ENCODE results near the gene FRMD3.

Gene FRMD3

GRCh38 chr9:83538172-83538889, at the start of gene FRMD3:
Gene FRMD3, minus strand, starts transcription at chr9:83538401. Its CDS starts 170 bp downstream, at chr9:83538231.
- H3K36me3 Mint-ChIP-seq (ENCODE audit: low read depth), result no peaks in the 10 kb centered on the region
- peak; percentile 69 for ATAC-seq
- peak; percentile 36 for DNase-seq
- no peak within 1 kb of the TSS for H3K27ac Mint-ChIP-seq
- H3K4me1 Mint-ChIP-seq, result peaks cover 3% of the 10 kb centered on the region
- H3K4me3 Mint-ChIP-seq, result no peak within 1 kb of the TSS
- H3K9me3 Mint-ChIP-seq, result no peaks in the 10 kb centered on the region
- peaks cover 36% of the 10 kb centered on the region for H3K27me3 Mint-ChIP-seq

- Mint-ChIP-seq H3K9me3 (no peaks in the 10 kb centered on the region), H3K36me3 (ENCODE audit: low read depth) (peaks cover 2% of the 10 kb centered on the region), H3K4me3 (no peak overlapping the region), H3K4me1 (peaks cover 8% of the 10 kb centered on the region), H3K27me3 (no peaks in the 10 kb centered on the region), H3K27ac (no peak overlapping the region)
- DNase-seq (no peak), ATAC-seq (no peak)
Measured at GRCh38 chr9:83584995-83585394, 46.8 kb upstream of the FRMD3 start.

- H3K4me3 Mint-ChIP-seq, result no peak overlapping the region
- DNase-seq (peak; percentile 10), ATAC-seq (no peak)
- H3K9me3 Mint-ChIP-seq, result peaks cover 11% of the 10 kb centered on the region
- H3K36me3 Mint-ChIP-seq (ENCODE audit: low read depth), result peaks cover 13% of the 10 kb centered on the region
- no peak overlapping the region for H3K27ac Mint-ChIP-seq
- H3K27me3 Mint-ChIP-seq, result no peaks in the 10 kb centered on the region
- peaks cover 8% of the 10 kb centered on the region for H3K4me1 Mint-ChIP-seq
Measured at GRCh38 chr9:83583151-83584014, 45.2 kb upstream of the FRMD3 start.

- no peaks in the 10 kb centered on the region for H3K27me3 Mint-ChIP-seq
- peaks cover 21% of the 10 kb centered on the region for H3K9me3 Mint-ChIP-seq
- H3K4me3 Mint-ChIP-seq, result no peak overlapping the region
- ATAC-seq (no peak), DNase-seq (no peak)
- no peaks in the 10 kb centered on the region for H3K4me1 Mint-ChIP-seq
- H3K36me3 Mint-ChIP-seq (ENCODE audit: low read depth), result peaks cover 16% of the 10 kb centered on the region
- no peak overlapping the region for H3K27ac Mint-ChIP-seq
Measured at GRCh38 chr9:83582029-83582428, 43.8 kb upstream of the FRMD3 start.

- no peak overlapping the region for H3K27ac Mint-ChIP-seq
- ATAC-seq, result no peak
- H3K36me3 Mint-ChIP-seq (ENCODE audit: low read depth), result peaks cover 16% of the 10 kb centered on the region
- no peaks in the 10 kb centered on the region for H3K27me3 Mint-ChIP-seq
- no peaks in the 10 kb centered on the region for H3K4me1 Mint-ChIP-seq
- peaks cover 20% of the 10 kb centered on the region for H3K9me3 Mint-ChIP-seq
- no peak for DNase-seq
- no peak overlapping the region for H3K4me3 Mint-ChIP-seq
Measured at GRCh38 chr9:83574482-83574881, 36.3 kb upstream of the FRMD3 start.

- Mint-ChIP-seq H3K4me3 (no peak overlapping the region), H3K36me3 (ENCODE audit: low read depth) (peaks cover 2% of the 10 kb centered on the region), H3K4me1 (no peaks in the 10 kb centered on the region), H3K9me3 (peaks cover 4% of the 10 kb centered on the region), H3K27me3 (no peaks in the 10 kb centered on the region), H3K27ac (no peak overlapping the region)
- ATAC-seq, result no peak
- no peak for DNase-seq
Measured at GRCh38 chr9:83572524-83572923, 34.3 kb upstream of the FRMD3 start.

GRCh38 chr9:83570359-83570758, 32.2 kb upstream of the FRMD3 start:
- Mint-ChIP-seq H3K36me3 (ENCODE audit: low read depth) (peaks cover 2% of the 10 kb centered on the region), H3K27ac (no peak overlapping the region)
- DNase-seq, result no peak

GRCh38 chr9:83569326-83569725, 31.1 kb upstream of the FRMD3 start:
- no peaks in the 10 kb centered on the region for H3K27me3 Mint-ChIP-seq
- ATAC-seq, result no peak
- DNase-seq, result no peak
- no peaks in the 10 kb centered on the region for H3K9me3 Mint-ChIP-seq
- H3K4me3 Mint-ChIP-seq, result no peak overlapping the region
- peaks cover 2% of the 10 kb centered on the region for H3K36me3 Mint-ChIP-seq (ENCODE audit: low read depth)
- no peaks in the 10 kb centered on the region for H3K4me1 Mint-ChIP-seq
- no peak overlapping the region for H3K27ac Mint-ChIP-seq

More at GRCh38 chr9:83570359-83570758, 32.2 kb upstream of the FRMD3 start:
- H3K4me3 Mint-ChIP-seq, result no peak overlapping the region
- H3K27me3 Mint-ChIP-seq, result no peaks in the 10 kb centered on the region
- no peaks in the 10 kb centered on the region for H3K4me1 Mint-ChIP-seq
- ATAC-seq, result no peak
- no peaks in the 10 kb centered on the region for H3K9me3 Mint-ChIP-seq

GRCh38 chr9:83563360-83563759, 25.2 kb upstream of the FRMD3 start:
- ATAC-seq, result no peak
- Mint-ChIP-seq H3K4me1 (no peaks in the 10 kb centered on the region), H3K27ac (no peak overlapping the region), H3K4me3 (no peak overlapping the region), H3K9me3 (no peaks in the 10 kb centered on the region), H3K36me3 (ENCODE audit: low read depth) (no peaks in the 10 kb centered on the region), H3K27me3 (no peaks in the 10 kb centered on the region)
- DNase-seq, result no peak

GRCh38 chr9:83560169-83560826, 22.1 kb upstream of the FRMD3 start:
- DNase-seq (no peak), ATAC-seq (no peak)
- no peak overlapping the region for H3K27ac Mint-ChIP-seq
- H3K4me3 Mint-ChIP-seq, result no peak overlapping the region
- H3K36me3 Mint-ChIP-seq (ENCODE audit: low read depth), result peaks cover 6% of the 10 kb centered on the region
- peaks cover 5% of the 10 kb centered on the region for H3K9me3 Mint-ChIP-seq
- no peaks in the 10 kb centered on the region for H3K4me1 Mint-ChIP-seq
- no peaks in the 10 kb centered on the region for H3K27me3 Mint-ChIP-seq

- ATAC-seq (no peak), DNase-seq (no peak)
- Mint-ChIP-seq H3K4me3 (no peak overlapping the region), H3K27ac (no peak overlapping the region), H3K36me3 (ENCODE audit: low read depth) (peaks cover 8% of the 10 kb centered on the region), H3K4me1 (no peaks in the 10 kb centered on the region), H3K27me3 (no peaks in the 10 kb centered on the region), H3K9me3 (peaks cover 20% of the 10 kb centered on the region)
Measured at GRCh38 chr9:83557771-83558170, 19.6 kb upstream of the FRMD3 start.

GRCh38 chr9:83557317-83557716, 19.1 kb upstream of the FRMD3 start:
- Mint-ChIP-seq H3K4me3 (no peak overlapping the region), H3K36me3 (ENCODE audit: low read depth) (peaks cover 8% of the 10 kb centered on the region), H3K27me3 (no peaks in the 10 kb centered on the region), H3K27ac (no peak overlapping the region), H3K4me1 (no peaks in the 10 kb centered on the region), H3K9me3 (peaks cover 24% of the 10 kb centered on the region)
- no peak for ATAC-seq
- DNase-seq, result no peak

- H3K27ac Mint-ChIP-seq, result no peak overlapping the region
- no peaks in the 10 kb centered on the region for H3K4me1 Mint-ChIP-seq
- no peak for ATAC-seq
Measured at GRCh38 chr9:83554278-83554677, 16.1 kb upstream of the FRMD3 start.

GRCh38 chr9:83544002-83544698, 5.9 kb upstream of the FRMD3 start:
- Mint-ChIP-seq H3K27ac (no peak overlapping the region), H3K4me3 (no peak overlapping the region), H3K9me3 (peaks cover 11% of the 10 kb centered on the region), H3K36me3 (ENCODE audit: low read depth) (peaks cover 7% of the 10 kb centered on the region), H3K4me1 (no peaks in the 10 kb centered on the region), H3K27me3 (peaks cover 14% of the 10 kb centered on the region)
- ATAC-seq (no peak), DNase-seq (no peak)

More at GRCh38 chr9:83554278-83554677, 16.1 kb upstream of the FRMD3 start:
- no peak for DNase-seq
- H3K36me3 Mint-ChIP-seq (ENCODE audit: low read depth), result peaks cover 8% of the 10 kb centered on the region
- no peak overlapping the region for H3K4me3 Mint-ChIP-seq
- peaks cover 47% of the 10 kb centered on the region for H3K9me3 Mint-ChIP-seq
- no peaks in the 10 kb centered on the region for H3K27me3 Mint-ChIP-seq

All from activated naive CD8-positive, alpha-beta T cell treated with anti-CD3 and anti-CD28 coated beads, Interleukin-2, amount 50 U/mL, for 24 hours (primary cell).